Central memory CD4-positive, alpha-beta T cell (primary cell): ENCODE data around the gene ALDH4A1.
"Not testable (repeated sequence)": the region's sequence is repeated elsewhere in the genome, so short reads cannot be mapped to it uniquely, and the experiment has no call there.

Experiments
- DNase-seq: peaks from one replicate; pipeline ENCODE4 v3.0.0; 2022

Gene ALDH4A1

GRCh38 chr1:18847723-18848122, 54.6 kb downstream of the ALDH4A1 start:
- DNase-seq: not testable (repeated sequence)

- DNase-seq: no peak
Measured at GRCh38 chr1:18840145-18840544, 62.2 kb downstream of the ALDH4A1 start.

GRCh38 chr1:18836654-18837053, 65.7 kb downstream of the ALDH4A1 start:
- no peak for DNase-seq

GRCh38 chr1:18832319-18832718, 70.0 kb downstream of the ALDH4A1 start:
- not testable (repeated sequence) for DNase-seq

- no peak for DNase-seq
Measured at GRCh38 chr1:18831656-18832055, 70.7 kb downstream of the ALDH4A1 start.

GRCh38 chr1:18830596-18830995, 71.8 kb downstream of the ALDH4A1 start:
- no peak for DNase-seq

GRCh38 chr1:18829671-18830070, 72.7 kb downstream of the ALDH4A1 start:
- no peak for DNase-seq

- DNase-seq: no peak
Measured at GRCh38 chr1:18828224-18828623, 74.1 kb downstream of the ALDH4A1 start.

GRCh38 chr1:18823438-18823837, 78.9 kb downstream of the ALDH4A1 start:
- no peak for DNase-seq
